HG03354 (cell line): ENCODE results near the gene SPOUT1.
"Not testable (repeated sequence)": the region's sequence is repeated elsewhere in the genome, so short reads cannot be mapped to it uniquely, and the experiment has no call there.

Experiments
- ATAC-seq: cut with Tn5 transposase; IDR thresholded peaks from one replicate; pipeline ENCODE4 v1.9.1; 2021; ENCODE audit warnings: mild to moderate bottlenecking; ENCODE audit not compliant: unreplicated experiment, poor library complexity, severe bottlenecking

SPOUT1 gene

GRCh38 chr9:128818839-128819715, 10.5 kb downstream of the SPOUT1 start:
- ATAC-seq, result peak; percentile 30

- peak; percentile 90 for ATAC-seq
Observed at GRCh38 chr9:128818099-128818838, 11.3 kb downstream of the SPOUT1 start, which contains the start of gene ENDOG. TSS of gene ENDOG (plus strand) at chr9:128818500. CDS start at chr9:128818685, 185 bp downstream.

DNA sequence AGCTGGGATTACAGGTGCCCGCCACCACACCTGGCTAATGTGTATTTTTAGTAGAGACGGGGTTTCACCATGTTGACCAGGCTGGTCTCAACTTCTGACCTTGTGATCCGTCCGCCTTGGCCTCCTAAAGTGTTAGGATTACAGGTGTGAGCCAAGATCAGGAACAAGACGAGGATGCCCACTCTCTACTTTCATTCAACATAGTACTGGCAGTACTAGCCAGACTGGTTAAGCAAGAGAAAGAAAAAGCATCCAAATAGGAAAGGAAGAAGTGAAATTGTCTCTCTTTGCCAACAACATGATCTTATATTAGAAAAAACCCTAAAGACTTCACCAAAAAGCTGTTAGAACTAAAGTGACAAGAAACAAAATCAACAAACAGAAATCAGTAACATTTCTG, 18.7 kb downstream of the SPOUT1 start:
- no peak for ATAC-seq

- ATAC-seq, result no peak
Observed at GRCh38 chr9:128809831-128810230, 19.8 kb downstream of the SPOUT1 start.

- ATAC-seq, result no peak
Observed at GRCh38 chr9:128809036-128809599, 20.5 kb downstream of the SPOUT1 start.

- no peak for ATAC-seq
Observed at GRCh38 chr9:128808543-128808942, 21.1 kb downstream of the SPOUT1 start.

DNA sequence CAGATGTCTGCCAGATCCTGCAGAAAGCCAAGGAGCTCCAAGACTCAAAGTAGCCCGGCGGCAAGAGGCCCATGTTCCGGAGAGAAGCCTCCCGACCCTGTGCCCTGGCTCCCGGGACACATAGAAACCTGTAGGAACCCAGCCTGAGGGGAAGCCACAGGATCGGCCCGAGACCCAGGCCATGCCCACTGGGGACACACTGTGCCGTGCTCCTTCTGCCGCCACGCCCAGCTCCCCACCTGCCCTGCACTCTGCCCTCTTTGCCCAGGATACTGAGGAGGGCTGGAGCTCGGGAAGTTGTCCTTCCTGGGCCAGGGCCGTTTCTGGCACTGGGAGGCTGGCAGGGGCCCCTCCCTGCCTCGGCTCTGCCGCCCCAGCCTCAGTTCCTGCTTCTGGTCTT, 21.8 kb downstream of the SPOUT1 start:
- ATAC-seq, result no peak

DNA sequence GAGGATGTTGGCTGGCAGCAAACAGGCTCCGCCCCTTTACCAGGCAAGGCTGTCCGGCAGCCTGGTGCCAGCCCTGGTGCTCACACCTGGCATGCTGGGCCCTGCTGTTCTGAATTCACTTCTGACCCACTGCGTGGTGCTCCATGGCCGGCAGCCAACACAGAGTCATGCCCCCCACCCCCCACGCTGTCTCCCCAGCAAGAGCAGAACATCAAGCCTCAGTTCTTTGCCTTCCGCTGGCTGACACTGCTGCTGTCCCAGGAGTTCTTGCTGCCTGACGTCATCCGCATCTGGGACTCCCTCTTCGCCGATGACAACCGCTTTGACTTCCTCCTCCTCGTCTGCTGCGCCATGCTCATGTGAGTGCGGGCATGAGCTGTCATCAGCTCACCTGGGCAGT, 23.9 kb downstream of the SPOUT1 start:
- ATAC-seq, result no peak

GRCh38 chr9:128802482-128802881, 27.1 kb downstream of the SPOUT1 start:
- no peak for ATAC-seq

GRCh38 chr9:128800061-128800460, 29.5 kb downstream of the SPOUT1 start:
- no peak for ATAC-seq

DNA sequence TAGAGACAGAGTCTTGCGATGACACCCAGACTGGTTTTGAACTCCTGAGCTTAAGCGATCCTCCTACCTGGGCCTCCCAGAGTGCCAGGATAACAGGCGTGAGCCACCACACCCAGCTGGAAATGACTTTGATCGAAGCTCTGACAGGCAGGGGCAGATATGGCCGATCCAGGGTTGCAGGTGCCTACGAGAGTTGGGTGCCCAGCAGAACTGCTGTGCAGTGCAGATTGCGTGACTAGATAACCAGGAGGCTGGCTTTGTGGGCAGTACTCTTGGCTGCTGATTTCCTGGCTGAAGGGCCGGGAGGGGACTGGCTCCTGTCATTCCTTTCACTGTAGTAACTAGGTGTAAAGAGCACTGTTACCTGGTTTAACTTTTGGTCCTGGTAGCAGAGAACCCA, 30.7 kb downstream of the SPOUT1 start:
- no peak for ATAC-seq

GRCh38 chr9:128794961-128795360, 34.6 kb downstream of the SPOUT1 start:
- not testable (repeated sequence) for ATAC-seq

- no peak for ATAC-seq
Observed at GRCh38 chr9:128792978-128793686, 36.5 kb downstream of the SPOUT1 start.

DNA sequence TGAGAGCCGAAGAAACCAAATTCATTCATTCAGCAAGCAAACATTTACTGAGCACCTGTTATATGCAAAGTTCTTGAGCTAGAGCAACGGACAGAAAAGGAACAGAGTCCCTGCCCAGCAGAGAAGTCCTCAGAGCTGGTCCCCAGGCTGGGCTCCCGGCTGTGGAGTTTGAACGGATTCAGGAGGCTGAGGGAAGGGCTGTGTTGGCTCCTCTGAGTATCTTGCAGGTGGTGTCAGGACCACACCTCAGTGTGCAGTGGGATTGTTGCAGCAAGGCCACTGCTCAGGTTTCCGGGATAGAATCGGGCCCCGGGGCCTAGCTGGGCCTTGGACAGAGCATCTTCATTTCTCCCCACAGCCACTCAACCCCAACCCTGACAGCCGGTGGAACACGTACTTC, 37.5 kb downstream of the SPOUT1 start:
- ATAC-seq, result no peak

- no peak for ATAC-seq
Observed at GRCh38 chr9:128790536-128790935, 39.1 kb downstream of the SPOUT1 start.

DNA sequence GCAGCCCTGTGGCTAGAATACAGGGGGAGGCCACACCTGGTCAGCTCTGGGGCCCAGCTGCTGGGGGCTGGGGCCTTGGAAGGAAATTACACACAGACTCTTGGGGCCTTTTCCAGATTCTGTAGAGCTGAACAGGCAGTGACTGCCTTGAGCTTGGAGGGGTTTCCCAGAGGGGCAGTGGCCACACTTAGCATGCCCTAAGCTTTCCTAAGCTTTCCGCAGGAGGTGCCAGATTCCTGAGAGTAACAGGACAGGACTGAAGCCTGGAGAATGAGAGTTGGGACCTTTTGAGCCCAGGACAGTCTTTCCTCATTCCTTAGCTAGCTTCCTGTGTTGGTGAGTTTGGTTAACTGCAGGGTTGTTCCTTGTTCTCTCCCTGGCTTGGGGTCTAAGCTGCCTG, 41.1 kb downstream of the SPOUT1 start:
- no peak for ATAC-seq

- ATAC-seq, result no peak
Observed at GRCh38 chr9:128787659-128788058, 41.9 kb downstream of the SPOUT1 start.

- peak; percentile 91 for ATAC-seq
Observed at GRCh38 chr9:128786681-128787601, 42.7 kb downstream of the SPOUT1 start, which contains the start of gene TBC1D13. TSS of gene TBC1D13 (plus strand) at chr9:128787253. CDS start at chr9:128787354, 101 bp downstream.

GRCh38 chr9:128785427-128785826, 44.2 kb downstream of the SPOUT1 start:
- no peak for ATAC-seq
